ENCODE data around the gene SND1.
"Not testable (repeated sequence)": the region's sequence is repeated elsewhere in the genome, so short reads cannot be mapped to it uniquely, and the experiment has no call there.

SND1 gene

GRCh38 chr7:127961786-127962453, 309.9 kb downstream of the SND1 start:
- no peak overlapping the region for H3K4me3 ChIP-seq (ENCODE audit: insufficient read depth in 1 of 2, low read depth in 1 of 2, low read length in 2 of 2)
- H3K4ac ChIP-seq (ENCODE audit: low read depth in 1 of 2, low read length in 2 of 2) = no peak overlapping the region
- peaks cover 3 to 36% of the 10 kb centered on the region in 2 experiments for H3K36me3 ChIP-seq (ENCODE audit: control insufficient read depth in 1 of 2, insufficient read depth in 2 of 2, low read depth in 1 of 2, low read length in 2 of 2)
- H2BK15ac ChIP-seq (ENCODE audit: low read depth, poor library complexity, severe bottlenecking) = no peak overlapping the region
- H3K23ac ChIP-seq (ENCODE audit: low read length in 2 of 2) = no peak overlapping the region
- H2AFZ ChIP-seq (ENCODE audit: low read depth, low read length) = no peak overlapping the region
- no peak overlapping the region for H3K4me2 ChIP-seq (ENCODE audit: low read length, poor library complexity, severe bottlenecking)
- no peaks in the 10 kb centered on the region for H3K27me3 ChIP-seq (ENCODE audit: control insufficient read depth in 1 of 2, insufficient read depth in 1 of 2, low read length in 2 of 2)
- H3K79me1 ChIP-seq (replicated peaks; ENCODE audit: low read length, poor library complexity, severe bottlenecking) = peaks cover 23% of the 10 kb centered on the region
- H3K9me3 ChIP-seq (ENCODE audit: control insufficient read depth, low read length) = no peaks in the 10 kb centered on the region
- no peak overlapping the region for H2AK5ac ChIP-seq (ENCODE audit: low read length, severe bottlenecking)
- H3K9ac ChIP-seq (ENCODE audit: low read length) = no peak overlapping the region
- no peak overlapping the region for H3K18ac ChIP-seq (ENCODE audit: low read depth in 1 of 2, low read length in 2 of 2)
- no peak overlapping the region for H4K8ac ChIP-seq (ENCODE audit: low read length)
- H2BK12ac ChIP-seq (ENCODE audit: low read length in 2 of 2) = no peak overlapping the region
- H2BK120ac ChIP-seq (ENCODE audit: low read depth, low read length) = no peak overlapping the region
- H3K27ac ChIP-seq (ENCODE audit: low read length, poor library complexity, severe bottlenecking) = no peak overlapping the region
- 94% methylated on average over 8 of the region's 9 CpGs for WGBS
- H2BK5ac ChIP-seq (ENCODE audit: low read depth, low read length, poor library complexity, severe bottlenecking) = no peak overlapping the region
- DNase-seq = no peak
- H3K14ac ChIP-seq (ENCODE audit: low read length in 2 of 2) = no peak overlapping the region
- no peaks in the 10 kb centered on the region for H3K4me1 ChIP-seq (ENCODE audit: control insufficient read depth, insufficient read depth, low read depth, low read length)
- no peak overlapping the region for H4K91ac ChIP-seq (ENCODE audit: low read length)

DNA sequence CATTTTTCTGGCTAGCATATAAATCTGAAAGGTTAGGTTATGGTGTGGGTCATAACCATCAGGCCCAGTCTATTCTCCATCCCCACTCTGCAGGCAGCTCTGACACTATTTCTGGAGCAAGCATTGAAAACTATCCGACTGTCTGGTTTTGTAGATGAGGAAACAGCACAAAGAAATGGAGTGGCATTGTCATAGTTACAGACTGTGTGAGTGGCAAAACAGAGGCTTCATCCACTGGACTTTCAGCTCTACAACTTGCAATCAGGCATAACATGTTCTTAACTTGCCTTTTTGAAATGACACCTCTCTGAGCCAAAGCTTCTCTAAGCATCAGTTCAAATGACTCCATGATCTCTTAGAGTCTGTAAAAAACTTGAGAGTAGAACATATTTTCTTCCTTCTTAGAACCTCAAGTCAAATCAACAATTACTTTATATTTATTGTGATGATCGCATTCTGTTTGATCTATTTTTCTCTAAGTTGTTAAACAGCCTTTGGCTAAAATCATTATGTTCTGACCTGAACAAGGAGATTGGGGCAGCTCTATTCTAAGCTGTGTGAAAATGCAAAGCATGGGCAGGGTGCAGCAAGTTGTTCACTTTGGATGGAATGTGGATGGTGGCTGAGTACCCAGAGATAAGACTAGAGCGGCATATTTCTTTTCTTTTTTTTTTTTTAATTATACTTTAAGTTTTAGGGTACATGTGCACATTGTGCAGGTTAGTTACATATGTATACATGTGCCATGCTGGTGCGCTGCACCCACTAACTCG, 310.8 kb downstream of the SND1 start:
- Histone ChIP-seq H3K4ac (ENCODE audit: low read depth in 1 of 2, low read length in 2 of 2) (no peak overlapping the region), H3K18ac (ENCODE audit: low read depth in 1 of 2, low read length in 2 of 2) (no peak overlapping the region), H3K36me3 (ENCODE audit: control insufficient read depth in 1 of 2, insufficient read depth in 2 of 2, low read depth in 1 of 2, low read length in 2 of 2) (peaks cover 3 to 36% of the 10 kb centered on the region in 2 experiments), H3K4me3 (ENCODE audit: insufficient read depth in 1 of 2, low read depth in 1 of 2, low read length in 2 of 2) (no peak overlapping the region), H2BK5ac (ENCODE audit: low read depth, low read length, poor library complexity, severe bottlenecking) (no peak overlapping the region), H3K4me1 (ENCODE audit: control insufficient read depth, insufficient read depth, low read depth, low read length) (no peaks in the 10 kb centered on the region), H2BK12ac (ENCODE audit: low read length in 2 of 2) (no peak overlapping the region), H3K9ac (ENCODE audit: low read length) (no peak overlapping the region), H4K8ac (ENCODE audit: low read length) (no peak overlapping the region), H2BK120ac (ENCODE audit: low read depth, low read length) (no peak overlapping the region), H3K27ac (ENCODE audit: low read length, poor library complexity, severe bottlenecking) (no peak overlapping the region), H3K14ac (ENCODE audit: low read length in 2 of 2) (no peak overlapping the region), H2AK5ac (ENCODE audit: low read length, severe bottlenecking) (no peak overlapping the region), H4K91ac (ENCODE audit: low read length) (no peak overlapping the region), H3K79me1 (replicated peaks; ENCODE audit: low read length, poor library complexity, severe bottlenecking) (peaks cover 23% of the 10 kb centered on the region), H2BK15ac (ENCODE audit: low read depth, poor library complexity, severe bottlenecking) (no peak overlapping the region), H3K4me2 (ENCODE audit: low read length, poor library complexity, severe bottlenecking) (no peak overlapping the region), H3K23ac (ENCODE audit: low read length in 2 of 2) (no peak overlapping the region), H3K9me3 (ENCODE audit: control insufficient read depth, low read length) (no peaks in the 10 kb centered on the region), H2AFZ (ENCODE audit: low read depth, low read length) (no peak overlapping the region), H3K27me3 (ENCODE audit: control insufficient read depth in 1 of 2, insufficient read depth in 1 of 2, low read length in 2 of 2) (no peaks in the 10 kb centered on the region)
- 93% methylated on average over 2 of the region's 5 CpGs for whole genome bisulfite sequencing
- no peak for DNase-seq

- not testable (repeated sequence) for H3K27ac ChIP-seq (ENCODE audit: low read length, poor library complexity, severe bottlenecking); H3K23ac ChIP-seq (ENCODE audit: low read length in 2 of 2); H3K18ac ChIP-seq (ENCODE audit: low read depth in 1 of 2, low read length in 2 of 2); H3K9me3 ChIP-seq (ENCODE audit: control insufficient read depth, low read length); H3K4me1 ChIP-seq (ENCODE audit: control insufficient read depth, insufficient read depth, low read depth, low read length); H2AK5ac ChIP-seq (ENCODE audit: low read length, severe bottlenecking); H3K4ac ChIP-seq (ENCODE audit: low read depth in 1 of 2, low read length in 2 of 2); H2BK12ac ChIP-seq (ENCODE audit: low read length in 2 of 2); H3K27me3 ChIP-seq (ENCODE audit: control insufficient read depth in 1 of 2, insufficient read depth in 1 of 2, low read length in 2 of 2); H2BK5ac ChIP-seq (ENCODE audit: low read depth, low read length, poor library complexity, severe bottlenecking); H3K4me3 ChIP-seq (ENCODE audit: insufficient read depth in 1 of 2, low read depth in 1 of 2, low read length in 2 of 2); H3K14ac ChIP-seq (ENCODE audit: low read length in 2 of 2); H2BK15ac ChIP-seq (ENCODE audit: low read depth, poor library complexity, severe bottlenecking); H4K91ac ChIP-seq (ENCODE audit: low read length); H4K8ac ChIP-seq (ENCODE audit: low read length); DNase-seq; H3K9ac ChIP-seq (ENCODE audit: low read length); H2AFZ ChIP-seq (ENCODE audit: low read depth, low read length); H3K4me2 ChIP-seq (ENCODE audit: low read length, poor library complexity, severe bottlenecking); H2BK120ac ChIP-seq (ENCODE audit: low read depth, low read length)
- no CpG with 5 or more reads among the region's 1 CpG for WGBS
- Histone ChIP-seq H3K79me1 (replicated peaks; ENCODE audit: low read length, poor library complexity, severe bottlenecking) (peaks cover 19% of the 10 kb centered on the region), H3K36me3 (ENCODE audit: control insufficient read depth in 1 of 2, insufficient read depth in 2 of 2, low read depth in 1 of 2, low read length in 2 of 2) (peaks cover 3 to 33% of the 10 kb centered on the region in 2 experiments)
Measured at GRCh38 chr7:127963850-127964249, 311.9 kb downstream of the SND1 start.

GRCh38 chr7:127967281-127967680, 315.3 kb downstream of the SND1 start:
- no peaks in the 10 kb centered on the region for H3K27me3 ChIP-seq (ENCODE audit: control insufficient read depth in 1 of 2, insufficient read depth in 1 of 2, low read length in 2 of 2)
- H3K4me1 ChIP-seq (ENCODE audit: control insufficient read depth, insufficient read depth, low read depth, low read length) = peaks cover 4% of the 10 kb centered on the region
- H3K9me3 ChIP-seq (ENCODE audit: control insufficient read depth, low read length) = no peaks in the 10 kb centered on the region
- no peak overlapping the region for H2BK120ac ChIP-seq (ENCODE audit: low read depth, low read length)
- no peak overlapping the region for H3K27ac ChIP-seq (ENCODE audit: low read length, poor library complexity, severe bottlenecking)
- no peak overlapping the region for H3K23ac ChIP-seq (ENCODE audit: low read length in 2 of 2)
- no peak overlapping the region for H3K18ac ChIP-seq (ENCODE audit: low read depth in 1 of 2, low read length in 2 of 2)
- H3K4me2 ChIP-seq (ENCODE audit: low read length, poor library complexity, severe bottlenecking) = no peak overlapping the region
- H3K79me1 ChIP-seq (replicated peaks; ENCODE audit: low read length, poor library complexity, severe bottlenecking) = peaks cover 18% of the 10 kb centered on the region
- H4K91ac ChIP-seq (ENCODE audit: low read length) = no peak overlapping the region
- DNase-seq = no peak
- peaks cover 2 to 3% of the 10 kb centered on the region in 2 experiments for H3K36me3 ChIP-seq (ENCODE audit: control insufficient read depth in 1 of 2, insufficient read depth in 2 of 2, low read depth in 1 of 2, low read length in 2 of 2)
- H2BK5ac ChIP-seq (ENCODE audit: low read depth, low read length, poor library complexity, severe bottlenecking) = no peak overlapping the region
- H3K4ac ChIP-seq (ENCODE audit: low read depth in 1 of 2, low read length in 2 of 2) = no peak overlapping the region
- no peak overlapping the region for H2BK15ac ChIP-seq (ENCODE audit: low read depth, poor library complexity, severe bottlenecking)
- H2BK12ac ChIP-seq (ENCODE audit: low read length in 2 of 2) = no peak overlapping the region
- no peak overlapping the region for H2AFZ ChIP-seq (ENCODE audit: low read depth, low read length)
- no peak overlapping the region for H3K4me3 ChIP-seq (ENCODE audit: insufficient read depth in 1 of 2, low read depth in 1 of 2, low read length in 2 of 2)
- no peak overlapping the region for H3K9ac ChIP-seq (ENCODE audit: low read length)
- H3K14ac ChIP-seq (ENCODE audit: low read length in 2 of 2) = no peak overlapping the region
- WGBS = 95% methylated on average over 2 of the region's 2 CpGs
- no peak overlapping the region for H2AK5ac ChIP-seq (ENCODE audit: low read length, severe bottlenecking)
- no peak overlapping the region for H4K8ac ChIP-seq (ENCODE audit: low read length)
